Astrocyte (in vitro differentiated cells and primary cell): Measurements from ENCODE around the gene DLL4.

Experiments used
- EZH2 ChIP-seq: IDR thresholded peaks from 2 replicates; pipeline ENCODE4 v1.6.1; 2012; ENCODE audit warnings: mild to moderate bottlenecking, low read length, inconsistent platforms; ENCODE audit not compliant: insufficient read depth
- TF ChIP-seq, protein P1 (sequence below): IDR thresholded peaks from 2 replicates; pipeline ENCODE4 v1.5.1; 2011; ENCODE audit warnings: low read depth, mild to moderate bottlenecking, inconsistent platforms, low read length, moderate library complexity; ENCODE audit not compliant: insufficient read depth

DNA sequence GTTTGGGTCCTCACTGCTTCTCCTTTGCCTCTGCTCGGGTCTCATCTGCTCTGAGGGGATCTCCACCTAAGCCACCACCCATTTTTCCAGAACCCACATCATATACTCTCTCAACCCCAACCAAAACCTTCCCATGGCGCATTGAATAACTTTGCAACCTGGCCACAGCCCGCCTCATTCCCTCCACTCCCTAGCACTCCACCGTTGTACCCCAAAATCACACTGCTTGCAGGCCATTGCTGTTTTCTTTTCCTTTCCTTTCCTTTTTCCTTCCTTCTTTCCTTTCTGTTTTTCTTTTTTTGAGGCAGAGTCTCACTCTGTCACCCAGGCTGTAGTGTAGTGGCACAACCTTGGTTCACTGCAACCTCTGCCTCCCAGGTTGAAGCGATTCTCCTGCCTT, 38.0 kb upstream of the DLL4 start:
- TF ChIP-seq, protein P1, sequence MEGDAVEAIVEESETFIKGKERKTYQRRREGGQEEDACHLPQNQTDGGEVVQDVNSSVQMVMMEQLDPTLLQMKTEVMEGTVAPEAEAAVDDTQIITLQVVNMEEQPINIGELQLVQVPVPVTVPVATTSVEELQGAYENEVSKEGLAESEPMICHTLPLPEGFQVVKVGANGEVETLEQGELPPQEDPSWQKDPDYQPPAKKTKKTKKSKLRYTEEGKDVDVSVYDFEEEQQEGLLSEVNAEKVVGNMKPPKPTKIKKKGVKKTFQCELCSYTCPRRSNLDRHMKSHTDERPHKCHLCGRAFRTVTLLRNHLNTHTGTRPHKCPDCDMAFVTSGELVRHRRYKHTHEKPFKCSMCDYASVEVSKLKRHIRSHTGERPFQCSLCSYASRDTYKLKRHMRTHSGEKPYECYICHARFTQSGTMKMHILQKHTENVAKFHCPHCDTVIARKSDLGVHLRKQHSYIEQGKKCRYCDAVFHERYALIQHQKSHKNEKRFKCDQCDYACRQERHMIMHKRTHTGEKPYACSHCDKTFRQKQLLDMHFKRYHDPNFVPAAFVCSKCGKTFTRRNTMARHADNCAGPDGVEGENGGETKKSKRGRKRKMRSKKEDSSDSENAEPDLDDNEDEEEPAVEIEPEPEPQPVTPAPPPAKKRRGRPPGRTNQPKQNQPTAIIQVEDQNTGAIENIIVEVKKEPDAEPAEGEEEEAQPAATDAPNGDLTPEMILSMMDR: no peak
- no peak for TF ChIP-seq EZH2
